SH-SY5Y (cell line): Measurements from ENCODE around the gene GPR132.

Source experiments
- GATA2 ChIP-seq: IDR thresholded peaks from 2 replicates; pipeline ENCODE4 v1.6.1; 2011; ENCODE audit warnings: mild to moderate bottlenecking, low read depth, low read length
- GATA3 ChIP-seq: IDR thresholded peaks from 2 replicates; pipeline ENCODE4 v1.6.1; 2011; ENCODE audit warnings: low read depth, mild to moderate bottlenecking, low read length, moderate library complexity

The GPR132 gene

DNA sequence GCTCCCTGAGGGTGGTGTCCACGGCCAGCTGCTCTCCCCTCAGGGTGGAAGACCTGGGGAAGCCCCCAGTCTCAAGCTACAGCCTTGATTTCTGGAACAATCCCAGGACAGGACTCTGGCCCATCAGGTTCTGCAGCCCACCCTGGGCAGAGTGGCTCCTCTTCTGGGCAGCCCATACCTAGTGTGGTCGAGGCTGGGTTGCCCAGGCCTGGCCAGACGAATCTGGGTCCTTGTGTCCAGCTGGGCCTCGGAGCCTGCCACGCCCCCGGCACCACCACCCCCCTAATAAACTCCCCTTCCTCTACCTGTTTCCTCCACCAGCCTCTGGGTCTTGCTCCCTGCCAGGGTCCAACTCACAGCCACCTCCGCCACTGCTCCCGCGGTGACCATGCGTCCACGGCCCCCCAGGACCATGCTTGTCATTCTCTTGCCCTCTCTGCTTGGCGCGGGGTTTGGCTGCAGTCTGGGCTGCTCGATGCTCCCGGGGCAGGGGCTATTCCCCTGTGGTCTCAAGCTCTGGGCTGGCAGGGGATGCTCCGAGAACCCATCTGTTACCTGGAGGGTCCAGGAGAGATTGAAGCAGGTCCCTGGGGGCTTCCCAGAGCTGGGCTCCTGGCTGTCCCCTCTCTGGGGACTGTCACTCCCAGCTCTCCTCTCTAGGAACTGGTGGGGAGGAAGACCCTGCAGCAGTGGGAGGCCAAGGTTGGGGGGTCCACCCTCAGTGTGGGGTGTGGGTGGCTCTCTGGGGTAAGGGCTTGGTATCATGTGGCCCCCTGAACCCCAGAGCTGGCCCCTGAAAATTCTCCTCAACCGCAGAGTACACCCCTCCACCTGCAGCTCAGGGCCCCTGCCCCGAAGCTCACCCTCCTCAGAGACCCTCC, 8.7 kb upstream of the GPR132 start:
- TF ChIP-seq GATA3 (no peak), GATA2 (no peak)

DNA sequence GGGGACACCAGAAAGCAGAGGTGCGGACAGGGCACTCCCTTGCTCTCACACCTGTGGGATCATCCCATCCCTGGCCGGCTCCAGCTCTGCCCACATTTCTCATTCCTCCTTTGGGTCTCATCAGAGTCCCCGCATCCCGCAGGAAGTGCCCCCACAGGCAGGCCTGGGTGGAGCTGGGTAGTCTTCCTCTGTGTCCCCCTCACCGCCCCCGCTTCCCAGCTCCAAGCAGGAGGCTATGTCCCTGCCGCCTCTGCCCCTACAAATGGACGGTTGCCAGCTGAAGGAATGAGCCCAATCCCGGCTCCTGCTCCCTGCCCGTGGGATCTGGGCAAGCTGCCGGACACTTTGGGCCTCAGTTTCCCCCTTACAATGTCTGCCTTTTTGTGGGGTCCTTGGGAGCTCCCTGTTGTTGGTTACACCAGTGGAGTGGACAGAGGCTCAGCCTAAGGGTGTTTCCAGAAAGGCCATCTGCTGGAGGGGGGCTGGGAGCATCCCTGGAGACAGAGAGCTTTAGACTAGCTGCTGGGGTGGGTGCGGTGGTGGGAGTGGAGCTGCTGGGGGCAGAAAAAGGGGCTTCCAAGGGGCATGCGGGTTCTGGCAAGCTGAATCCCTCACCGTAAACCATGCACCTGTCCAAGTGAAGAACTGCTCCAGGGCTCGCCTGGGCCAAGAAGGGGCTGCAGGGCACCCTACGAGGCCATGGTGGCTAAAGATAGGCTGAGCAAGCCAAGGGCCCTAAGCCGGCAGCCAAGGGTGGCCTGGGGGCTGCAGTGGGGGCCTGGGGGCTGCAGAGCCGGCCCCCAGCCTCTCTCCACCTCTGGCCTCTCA, 7.9 kb upstream of the GPR132 start:
- TF ChIP-seq GATA2 (no peak), GATA3 (no peak)

DNA sequence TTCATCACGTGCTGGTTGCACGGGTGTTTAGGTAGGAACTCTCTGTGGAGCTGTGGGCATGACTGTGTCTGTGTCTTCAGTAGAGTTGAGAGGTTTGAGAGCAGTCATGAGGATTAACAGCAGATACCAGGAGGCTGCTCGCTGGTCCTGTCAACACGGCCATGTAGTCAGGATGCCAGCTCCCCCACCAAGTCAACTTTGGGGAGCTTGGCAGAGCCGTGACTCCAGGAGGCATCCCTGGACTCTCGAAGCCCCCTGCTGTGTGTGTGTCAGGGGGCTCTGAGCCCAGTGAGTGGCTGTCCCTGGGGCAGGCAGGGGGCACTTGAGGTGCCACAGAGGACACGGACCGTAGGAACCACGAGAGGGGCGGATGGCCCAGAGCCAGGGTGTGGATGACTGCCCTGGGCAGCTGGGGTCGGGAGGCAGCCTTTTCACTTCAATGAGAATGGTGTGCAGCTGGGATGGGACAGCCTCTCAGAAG, 7.2 kb upstream of the GPR132 start:
- no peak for TF ChIP-seq GATA3
- no peak for TF ChIP-seq GATA2

DNA sequence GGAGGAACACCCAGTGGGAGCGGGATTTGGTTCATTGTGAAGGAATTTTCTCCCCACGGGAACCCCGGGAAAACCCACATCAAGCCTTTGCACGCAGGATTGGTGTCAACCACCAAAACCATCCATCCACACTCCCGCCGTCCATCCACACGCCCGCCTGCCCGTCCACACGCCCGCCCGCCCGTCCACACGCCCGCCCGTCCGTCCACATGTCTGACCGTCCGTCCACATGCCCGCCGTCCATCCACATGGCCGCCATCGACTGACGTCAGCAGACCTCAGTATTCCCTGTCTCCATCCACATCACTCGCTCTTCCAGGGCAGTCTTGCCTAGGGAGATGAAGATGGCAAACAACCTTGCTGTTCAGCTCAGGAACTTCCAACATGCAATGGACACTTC, 6.7 kb upstream of the GPR132 start:
- no peak for TF ChIP-seq GATA2
- no peak for TF ChIP-seq GATA3

DNA sequence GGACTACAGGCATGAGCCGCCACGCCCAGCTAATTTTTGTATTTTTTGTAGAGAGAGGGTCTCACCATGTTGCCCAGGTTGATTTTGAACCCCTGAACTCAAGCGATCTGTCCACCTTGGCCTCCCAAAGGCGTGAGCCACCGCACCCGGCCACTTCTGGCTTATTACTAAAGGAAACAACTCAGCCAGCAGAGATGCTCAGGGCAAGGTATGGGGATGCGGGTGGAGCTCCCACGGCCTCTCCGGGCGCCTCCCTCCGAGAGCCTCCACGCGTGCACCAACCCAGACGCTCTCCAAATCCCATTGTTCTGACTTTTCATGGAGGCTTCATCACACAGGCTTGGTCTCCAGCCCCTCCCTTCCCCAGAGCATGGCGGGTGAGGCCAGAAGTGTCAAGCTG, 6.1 kb upstream of the GPR132 start:
- no peak for TF ChIP-seq GATA2
- no peak for TF ChIP-seq GATA3

DNA sequence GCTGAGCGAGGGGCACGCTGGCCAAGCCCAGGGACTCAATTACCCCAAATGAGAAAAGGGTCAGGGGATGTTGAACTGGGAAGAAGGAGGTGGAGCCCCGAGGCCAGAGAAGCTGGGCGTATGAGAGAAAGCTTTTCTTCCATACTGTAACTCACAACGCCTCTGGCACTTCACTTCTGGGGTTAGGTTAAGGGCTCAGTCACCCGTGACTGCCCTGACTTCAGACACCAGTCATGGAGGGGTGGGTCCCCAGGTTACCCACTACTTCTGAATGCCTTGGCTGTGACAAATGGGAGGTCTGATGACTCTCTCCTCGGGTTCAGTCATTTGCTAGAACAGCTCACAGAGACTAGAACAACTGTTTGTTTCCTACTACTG, 5.5 kb upstream of the GPR132 start:
- TF ChIP-seq GATA2 (no peak), GATA3 (no peak)

DNA sequence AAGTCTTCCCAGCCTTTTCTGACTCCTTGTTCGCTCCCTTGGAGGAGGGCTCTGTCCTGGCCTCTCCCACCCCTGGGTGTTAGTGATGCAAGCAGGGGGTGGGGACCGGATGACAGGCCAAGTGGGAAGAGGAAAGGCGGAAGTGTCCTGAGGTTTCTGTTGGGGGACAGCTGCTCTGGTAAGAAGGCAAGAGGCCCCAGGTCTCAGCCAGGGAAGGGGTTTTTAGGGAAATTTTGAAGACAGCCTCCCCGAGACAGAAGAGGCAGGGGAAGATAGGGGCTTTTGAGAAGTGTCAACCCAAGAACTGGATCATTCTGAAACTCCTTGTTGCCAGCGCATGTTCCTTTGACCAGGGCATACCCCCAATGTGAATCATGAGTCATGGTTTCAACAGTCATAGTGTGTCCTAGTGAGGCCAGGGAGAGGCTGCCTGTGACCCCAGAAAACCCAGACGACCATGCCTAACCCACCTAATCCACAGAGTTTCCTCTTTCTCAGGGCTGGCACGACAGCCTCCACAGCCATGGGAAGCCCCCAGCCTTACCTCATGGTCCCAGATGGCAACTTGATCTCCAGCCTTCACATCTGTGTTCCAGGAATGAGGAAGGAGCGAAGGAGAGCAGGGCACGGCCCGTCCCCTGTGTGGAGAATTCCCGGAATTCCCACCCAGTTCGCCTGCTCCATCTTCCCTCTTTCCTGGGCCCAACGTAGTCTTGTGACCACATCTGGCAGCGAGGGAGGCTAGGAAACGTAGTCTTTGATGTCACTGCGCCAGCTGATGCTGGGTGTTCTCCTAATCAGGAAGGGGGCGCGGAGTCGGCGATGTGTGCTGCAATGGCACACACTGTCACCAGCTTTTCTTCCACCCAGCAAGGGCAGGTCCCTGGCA, 4.9 kb upstream of the GPR132 start:
- no peak for TF ChIP-seq GATA2
- TF ChIP-seq GATA3 = no peak

DNA sequence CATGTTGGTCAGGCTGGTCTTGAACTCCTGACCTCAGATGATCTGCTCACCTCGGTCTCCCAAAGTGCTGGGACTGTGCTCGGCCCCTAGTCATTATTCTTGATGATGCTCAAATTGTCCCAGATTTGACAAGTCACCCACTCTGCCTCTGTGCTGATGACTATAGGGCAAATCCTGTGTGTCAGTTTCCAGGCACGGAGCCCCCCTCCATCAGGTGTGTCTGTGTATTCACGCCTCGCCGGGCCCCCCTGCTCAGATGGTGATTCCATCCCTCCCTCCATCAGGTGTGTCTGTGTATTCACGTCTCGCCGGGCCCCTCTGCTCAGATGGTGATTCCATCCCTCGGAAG, 4.3 kb upstream of the GPR132 start:
- TF ChIP-seq GATA3 (no peak), GATA2 (no peak)

DNA sequence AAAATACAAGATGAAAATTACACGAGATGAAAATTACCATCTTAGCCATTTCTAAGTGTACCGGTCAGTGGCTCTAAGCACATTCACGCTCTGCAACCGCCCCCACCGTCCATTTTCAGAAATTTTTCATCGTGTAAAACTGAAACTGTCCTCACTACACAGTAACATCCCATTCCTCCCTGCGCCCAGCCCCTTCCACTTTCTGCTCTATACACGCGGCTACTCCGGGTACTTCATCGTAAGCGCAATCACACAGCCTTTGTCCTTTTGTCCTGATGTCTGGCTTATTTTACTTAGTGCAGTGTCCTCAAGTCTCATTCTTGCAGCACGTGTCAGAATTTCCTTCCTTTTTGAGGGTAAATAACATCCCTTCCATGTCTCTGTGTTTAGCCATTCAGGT, 3.6 kb upstream of the GPR132 start:
- no peak for TF ChIP-seq GATA2
- no peak for TF ChIP-seq GATA3

DNA sequence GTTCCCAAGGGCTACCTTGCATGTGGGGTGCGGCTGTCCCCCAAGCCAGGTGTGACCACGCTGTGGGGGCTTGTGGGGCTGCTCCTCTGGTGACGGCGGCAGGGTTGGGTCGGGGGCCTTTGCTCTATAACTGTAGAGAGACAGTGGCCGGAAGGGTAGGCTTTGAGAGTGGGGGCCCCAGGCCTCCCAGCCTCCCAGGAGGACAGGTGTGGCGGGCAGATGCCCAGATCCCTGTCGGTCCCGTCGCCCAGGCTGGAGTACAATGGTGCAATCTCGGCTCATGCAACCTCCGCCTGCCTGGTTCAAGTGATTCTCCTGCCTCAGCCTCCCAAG, 2.7 kb upstream of the GPR132 start:
- no peak for TF ChIP-seq GATA2
- no peak for TF ChIP-seq GATA3

DNA sequence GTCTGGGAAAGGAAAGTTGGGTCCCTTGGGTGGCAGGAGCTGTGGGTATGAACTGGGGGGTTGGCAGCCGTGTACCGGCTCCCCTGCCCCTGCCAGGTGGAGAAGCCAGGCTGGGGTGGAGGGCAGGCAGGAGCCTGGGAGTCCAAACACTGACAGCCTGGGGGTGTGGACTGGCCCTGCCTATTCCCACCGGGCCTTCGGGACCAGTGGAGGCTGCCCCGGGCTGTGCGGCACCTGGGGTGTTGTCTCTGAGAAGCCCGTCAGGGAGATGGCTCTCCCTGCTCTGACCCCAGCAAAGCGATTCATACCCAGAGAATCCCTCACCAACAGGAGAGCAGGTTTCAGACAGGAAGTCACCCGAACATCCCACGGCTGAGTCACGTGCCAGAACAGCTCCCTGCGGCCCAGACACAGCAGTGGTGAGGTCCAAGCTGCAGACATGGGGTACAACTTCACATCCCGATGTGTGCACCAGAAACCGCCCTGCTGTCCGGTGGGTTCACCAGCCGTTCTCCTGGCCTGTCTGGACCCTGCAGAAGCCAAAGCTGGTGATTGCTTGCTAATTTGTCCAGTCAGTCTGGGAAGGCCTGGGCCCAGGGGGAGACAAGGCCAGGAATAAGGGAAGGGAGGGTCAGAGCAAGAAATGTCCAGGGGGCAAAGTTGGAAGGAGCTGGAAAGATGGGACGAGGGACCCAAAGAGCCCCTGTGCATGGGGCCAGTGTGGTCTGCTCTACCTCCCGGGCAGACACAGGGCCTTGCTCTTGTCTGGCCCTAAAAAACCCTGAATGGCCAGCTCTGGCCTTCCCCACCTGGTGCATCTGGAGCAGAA, 2.1 kb upstream of the GPR132 start:
- TF ChIP-seq GATA2 (no peak), GATA3 (no peak)

DNA sequence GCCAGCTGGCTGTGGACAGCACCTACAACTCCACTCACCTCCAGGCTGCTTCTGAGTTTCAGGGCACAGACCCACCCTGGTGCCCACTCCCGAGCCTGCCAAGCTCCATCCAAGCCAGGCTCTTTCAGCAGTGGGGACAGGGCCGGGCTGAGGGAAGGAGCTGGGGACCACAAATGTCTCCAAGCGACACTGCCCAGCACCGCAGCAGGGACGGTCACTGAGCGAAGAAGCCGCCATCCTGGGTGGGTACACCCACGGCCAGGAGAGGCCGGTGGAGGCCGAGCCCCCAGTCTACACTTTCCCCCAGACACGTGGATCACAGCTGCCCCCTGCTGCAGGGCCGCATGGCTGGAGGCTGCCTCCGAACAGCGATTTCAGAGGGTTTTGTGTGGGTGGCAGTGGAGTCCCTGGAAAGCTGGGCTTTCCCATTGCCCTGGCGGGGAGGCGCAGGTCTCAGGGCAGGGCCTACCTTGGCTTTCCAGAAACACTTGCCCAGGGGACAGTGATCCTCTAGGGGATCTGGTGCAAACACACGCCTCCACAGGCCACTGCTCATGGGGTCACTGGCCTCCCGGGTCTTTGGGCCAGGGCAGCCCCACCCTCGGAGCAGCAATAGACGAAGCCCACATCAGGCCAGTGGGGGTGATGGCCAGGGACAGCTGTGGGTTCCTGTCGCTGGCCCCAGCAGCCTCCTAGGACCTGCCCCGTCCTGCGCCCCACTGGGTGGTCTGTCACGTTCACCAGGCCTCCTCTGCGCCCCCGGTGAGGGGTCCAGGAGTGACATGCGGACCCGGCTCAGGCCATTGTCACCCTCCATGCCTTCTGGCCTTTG, 1.2 kb upstream of the GPR132 start:
- TF ChIP-seq GATA3 = no peak
- no peak for TF ChIP-seq GATA2

DNA sequence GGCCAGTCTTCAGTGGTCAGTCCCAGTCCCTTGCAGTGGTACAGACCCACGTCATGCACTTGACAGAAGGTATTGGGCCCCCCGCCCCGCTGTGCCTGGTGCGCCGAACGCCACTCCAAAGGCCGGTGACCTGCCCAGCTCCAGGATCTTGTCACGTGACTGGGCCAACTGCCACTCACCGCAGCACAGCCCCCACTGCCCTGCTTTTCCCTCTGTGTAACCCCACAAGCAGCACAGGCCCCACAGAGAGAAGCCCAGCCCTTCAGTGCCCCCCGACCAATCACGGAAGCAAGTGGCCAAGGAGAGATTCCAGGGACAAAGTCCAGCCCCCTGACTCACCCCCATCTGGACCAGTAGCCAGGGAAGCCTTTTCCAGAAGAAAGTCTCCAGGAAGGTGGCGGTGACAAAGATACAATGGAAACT, 498 bp downstream of the GPR132 start:
- TF ChIP-seq GATA2 (no peak), GATA3 (no peak)
